Breast epithelium (tissue), 3 donors: ENCODE measurements around the gene CSRP2.

ENCODE experiments used
- POLR2A ChIP-seq: fragments of 450-650 bp; IDR thresholded peaks from one replicate; pipeline ENCODE4 v1.6.1; 2016; ENCODE audit warnings: antibody characterized with exemption, mild to moderate bottlenecking, moderate library complexity
- POLR2AphosphoS5 ChIP-seq, 3 donors: sonication (generic); formaldehyde crosslinking; IDR thresholded peaks; one replicate each; pipeline ENCODE4 v1.6.1; 2017; ENCODE audit warnings: antibody characterized with exemption in 3 of 3
- TF ChIP-seq, protein P1 (sequence below), 3 donors: fragments of 450-650 bp; IDR thresholded peaks; one replicate each; pipeline ENCODE4 v1.5.1; 2016 to 2017; ENCODE audit warnings: antibody characterized with exemption in 3 of 3, mild to moderate bottlenecking in 3 of 3, moderate library complexity in 3 of 3

DNA sequence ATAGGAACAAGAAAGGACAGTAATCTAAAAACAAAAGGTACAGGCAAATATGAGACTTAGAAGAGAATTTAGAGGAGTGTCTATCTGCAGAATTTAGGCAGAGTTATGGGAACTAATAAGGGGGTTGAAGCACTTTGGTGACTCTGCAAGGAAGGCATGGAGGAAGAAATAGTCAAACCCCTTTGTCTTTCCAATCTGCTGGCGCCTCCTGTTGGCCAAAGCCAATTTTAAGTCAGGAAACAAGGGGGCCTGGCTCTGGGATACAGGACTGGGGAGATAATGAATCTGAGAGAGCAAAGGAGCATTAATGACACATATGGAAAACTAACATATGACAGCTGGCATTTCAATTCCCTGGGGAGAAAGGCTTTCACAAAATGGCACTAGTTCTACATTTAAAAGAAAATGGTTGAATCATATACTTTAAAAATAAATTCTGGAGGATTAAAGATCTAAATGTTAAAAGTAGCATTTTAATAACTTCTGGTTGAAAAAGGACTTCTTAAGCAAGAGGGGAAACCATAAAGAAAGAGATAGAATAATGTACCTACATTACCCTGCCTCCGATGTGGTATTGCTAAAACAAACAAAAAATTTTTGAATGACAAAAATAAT lies 48.5 kb upstream of the CSRP2 start:
- TF ChIP-seq, protein P1, sequence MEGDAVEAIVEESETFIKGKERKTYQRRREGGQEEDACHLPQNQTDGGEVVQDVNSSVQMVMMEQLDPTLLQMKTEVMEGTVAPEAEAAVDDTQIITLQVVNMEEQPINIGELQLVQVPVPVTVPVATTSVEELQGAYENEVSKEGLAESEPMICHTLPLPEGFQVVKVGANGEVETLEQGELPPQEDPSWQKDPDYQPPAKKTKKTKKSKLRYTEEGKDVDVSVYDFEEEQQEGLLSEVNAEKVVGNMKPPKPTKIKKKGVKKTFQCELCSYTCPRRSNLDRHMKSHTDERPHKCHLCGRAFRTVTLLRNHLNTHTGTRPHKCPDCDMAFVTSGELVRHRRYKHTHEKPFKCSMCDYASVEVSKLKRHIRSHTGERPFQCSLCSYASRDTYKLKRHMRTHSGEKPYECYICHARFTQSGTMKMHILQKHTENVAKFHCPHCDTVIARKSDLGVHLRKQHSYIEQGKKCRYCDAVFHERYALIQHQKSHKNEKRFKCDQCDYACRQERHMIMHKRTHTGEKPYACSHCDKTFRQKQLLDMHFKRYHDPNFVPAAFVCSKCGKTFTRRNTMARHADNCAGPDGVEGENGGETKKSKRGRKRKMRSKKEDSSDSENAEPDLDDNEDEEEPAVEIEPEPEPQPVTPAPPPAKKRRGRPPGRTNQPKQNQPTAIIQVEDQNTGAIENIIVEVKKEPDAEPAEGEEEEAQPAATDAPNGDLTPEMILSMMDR (IDR thresholded peaks at IDR 0.05) = peak in 1 of 3 donors; percentile 24
- TF ChIP-seq POLR2AphosphoS5 (IDR thresholded peaks at IDR 0.05) (no peak), POLR2A (no peak)
